IMR-90 (cell line): Measurements from ENCODE around the gene SLPI. TPM values are rescaled to one million over a fixed set of nuclear protein-coding genes. Genes with fewer than 3 reads are reported as not detected.

ENCODE experiments used
- ATAC-seq: fragments of 200-7000 bp; cut with Tn5 transposase; 2 replicates; pipeline ENCODE4 v1.9.1; 2020; ENCODE audit warnings: low read depth, mild to moderate bottlenecking, moderate library complexity
- BruUV-seq: library from RNA; stranded (reverse); fragments of 400-500 nt; replicated peaks from 2 replicates; lab custom pipeline; 2021; lab: Mats Ljungman, UMichigan
- CTCF ChIA-PET: fragments of 300-600 bp; formaldehyde crosslinking; extraction: SDS; loops from one replicate; lab custom pipeline; 2021; ENCODE audit warnings: antibody characterized with exemption; lab: Yijun Ruan, JAX
- POLR2A ChIA-PET: fragments of 300-600 bp; sonication (Branson Sonifier 250); formaldehyde crosslinking; loops from one replicate; lab custom pipeline; 2022; ENCODE audit warnings: antibody characterized with exemption; ENCODE audit not compliant: unreplicated experiment; lab: Charles Lee
- DNase-seq: peaks from one replicate; pipeline ENCODE4 v3.0.0; 2013
- H2AFZ ChIP-seq: replicated peaks from 2 replicates; pipeline ENCODE3; 2013; ENCODE audit warnings: low read length, mild to moderate bottlenecking; ENCODE audit not compliant: poor library complexity
- H2AK5ac ChIP-seq: 2 replicates; pipeline ENCODE4 v1.6.1; 2013; ENCODE audit warnings: low read depth, low read length, inconsistent platforms
- H2AK9ac ChIP-seq: replicated peaks from 2 replicates; pipeline ENCODE3; 2013; ENCODE audit warnings: mild to moderate bottlenecking, low read depth, low read length, moderate library complexity; ENCODE audit not compliant: poor library complexity
- H2BK120ac ChIP-seq: 2 replicates; pipeline ENCODE4 v1.6.1; 2013; ENCODE audit warnings: low read depth, low read length, inconsistent platforms
- H2BK15ac ChIP-seq: 3 replicates; pipeline ENCODE4 v1.6.1; 2013; ENCODE audit warnings: low read depth, low read length, inconsistent platforms
- H2BK20ac ChIP-seq: 2 replicates; pipeline ENCODE4 v1.6.1; 2013; ENCODE audit warnings: low read depth, mild to moderate bottlenecking, inconsistent platforms, low read length, moderate library complexity
- H2BK5ac ChIP-seq: 2 replicates; pipeline ENCODE4 v1.6.1; 2013; ENCODE audit warnings: mild to moderate bottlenecking, low read depth, low read length, inconsistent platforms; ENCODE audit not compliant: poor library complexity, severe bottlenecking
- H3K14ac ChIP-seq: replicated peaks from 2 replicates; pipeline ENCODE4 v1.6.1; 2013; ENCODE audit warnings: low read depth, low read length, inconsistent platforms
- H3K18ac ChIP-seq: 2 replicates; pipeline ENCODE4 v1.6.1; 2013; ENCODE audit warnings: low read depth, low read length, control low read depth
- H3K23ac ChIP-seq: 2 replicates; pipeline ENCODE4 v1.6.1; 2013; ENCODE audit warnings: low read depth, low read length, inconsistent platforms
- H3K27ac ChIP-seq: 2 replicates; pipeline ENCODE4 v1.5.1; 2013; ENCODE audit warnings: mild to moderate bottlenecking, control low read depth, low read length; ENCODE audit not compliant: insufficient read depth
- H3K27me3 ChIP-seq: 2 replicates; pipeline ENCODE4 v1.6.1; 2013; ENCODE audit warnings: low read length; ENCODE audit not compliant: control insufficient read depth, insufficient read depth
- H3K36me3 ChIP-seq: 2 replicates; pipeline ENCODE4 v1.6.1; 2013; ENCODE audit warnings: low read length, mixed read lengths; ENCODE audit not compliant: control insufficient read depth, insufficient read depth
- H3K4ac ChIP-seq: 2 replicates; pipeline ENCODE4 v1.6.1; 2013; ENCODE audit warnings: low read depth, low read length, inconsistent platforms
- H3K4me1 ChIP-seq: 2 replicates; pipeline ENCODE4 v1.6.1; 2013; ENCODE audit warnings: low read length, mixed read lengths; ENCODE audit not compliant: control insufficient read depth, insufficient read depth
- H3K4me2 ChIP-seq: 2 replicates; pipeline ENCODE4 v1.6.1; 2013; ENCODE audit warnings: low read depth, mild to moderate bottlenecking, control low read depth, low read length, moderate library complexity
- H3K4me3 ChIP-seq: 2 replicates; pipeline ENCODE4 v1.5.1; 2013; ENCODE audit warnings: low read depth, mild to moderate bottlenecking, control low read depth, low read length, moderate library complexity; ENCODE audit not compliant: insufficient read depth
- H3K56ac ChIP-seq: 2 replicates; pipeline ENCODE4 v1.6.1; 2013; ENCODE audit warnings: low read length, inconsistent platforms; ENCODE audit not compliant: insufficient read depth; ENCODE audit errors: extremely low read depth
- H3K79me1 ChIP-seq, 2 experiments: 2 replicates each; pipeline ENCODE4 v1.6.1; 2013; ENCODE audit warnings: low read length in 2 of 2, inconsistent platforms in 1 of 2, low read depth in 1 of 2
- H3K9ac ChIP-seq: 2 replicates; pipeline ENCODE4 v1.6.1; 2013; ENCODE audit warnings: low read depth, low read length, control low read depth
- H3K9me1 ChIP-seq: 2 replicates; pipeline ENCODE4 v1.6.1; 2013; ENCODE audit warnings: low read length, inconsistent platforms; ENCODE audit not compliant: insufficient read depth
- H3K9me3 ChIP-seq: 2 replicates; pipeline ENCODE4 v1.6.1; 2013; ENCODE audit warnings: low read length; ENCODE audit not compliant: control insufficient read depth, insufficient read depth
- H4K20me1 ChIP-seq: 2 replicates; pipeline ENCODE4 v1.6.1; 2013; ENCODE audit warnings: low read length, inconsistent platforms; ENCODE audit not compliant: insufficient read depth
- H4K5ac ChIP-seq: 2 replicates; pipeline ENCODE4 v1.6.1; 2013; ENCODE audit warnings: mild to moderate bottlenecking, low read depth, low read length, control low read depth
- H4K8ac ChIP-seq, 2 experiments: 2 replicates each; pipeline ENCODE4 v1.6.1; 2013; ENCODE audit warnings: low read depth in 2 of 2, low read length in 2 of 2, control low read depth in 1 of 2, inconsistent platforms in 1 of 2
- H4K91ac ChIP-seq: 2 replicates; pipeline ENCODE4 v1.6.1; 2013; ENCODE audit warnings: low read depth, low read length, inconsistent platforms; ENCODE audit not compliant: insufficient read depth
- CEBPB ChIP-seq: IDR thresholded peaks from 2 replicates; pipeline ENCODE4 v1.6.1; 2012; ENCODE audit warnings: low read depth, low read length, improper control_type of control experiment
- MAFK ChIP-seq: IDR thresholded peaks from 2 replicates; pipeline ENCODE4 v1.6.1; 2012; ENCODE audit warnings: low read depth, low read length, improper control_type of control experiment
- MXI1 ChIP-seq: IDR thresholded peaks from 2 replicates; pipeline ENCODE4 v1.6.1; 2012; ENCODE audit warnings: low read depth, mild to moderate bottlenecking, low read length, moderate library complexity, borderline replicate concordance
- POLR2A ChIP-seq: IDR thresholded peaks from 2 replicates; pipeline ENCODE4 v1.6.1; 2012; ENCODE audit warnings: mild to moderate bottlenecking, low read depth, low read length
- RCOR1 ChIP-seq: IDR thresholded peaks from 2 replicates; pipeline ENCODE4 v1.6.1; 2012; ENCODE audit warnings: mild to moderate bottlenecking, low read length, improper control_type of control experiment; ENCODE audit not compliant: insufficient replicate concordance
- WGBS, 2 experiments: methylation state at CpG; one replicate each; pipeline versions ENCODE4 v1.1.5 to v1.1.7; 2013; ENCODE audit warnings: missing lambda C conversion rate in 2 of 2; ENCODE audit not compliant: insufficient read length in 1 of 2; ENCODE audit errors: extremely low coverage in 2 of 2; 5-methylcytosine and 5-hydroxymethylcytosine counted together
- dilution Hi-C: fragments of 300-500 bp; cut with HindIII; formaldehyde crosslinking; loops from one replicate; pipeline ENCODE4 v1.14.3; 2018; ENCODE audit warnings: low sequenced_read_pairs; ENCODE audit not compliant: unreplicated experiment
- in situ Hi-C: fragments of 300-500 bp; cut with MboI; formaldehyde crosslinking; loops from 3 replicates; pipeline ENCODE4 v1.14.3; 2019; ENCODE audit warnings: low sequenced_read_pairs, inconsistent platforms, mixed read lengths
- intact Hi-C: fragments of 100-400 bp; cut with micrococcal nuclease; formaldehyde crosslinking; loops from 2 replicates; pipeline ENCODE4 v1.10.0; 2022
- polyA plus RNA-seq, 3 experiments: library from polyadenylated mRNA; depleted of rRNA; stranded (reverse); fragments of >200 nt; gene quantifications; 2 replicates each; pipeline ENCODE4 v1.2.3, GENCODE V29; 2012; ENCODE audit warnings: low replicate concordance in 1 of 3
- total RNA-seq: library from RNA; depleted of rRNA; stranded (reverse); fragments of >200 nt; gene quantifications from 2 replicates; pipeline ENCODE4 v1.2.3, GENCODE V29; 2012

SLPI gene
- total and polyA plus RNA-seq, 2 of the 4 experiments (the other 2 are of a cell fraction), result not detected

- Histone ChIP-seq H3K27ac (no peak overlapping the region), H2BK20ac (no peak overlapping the region), H3K14ac (no peak overlapping the region), H2AFZ (no peak overlapping the region), H2AK5ac (no peak overlapping the region), H4K91ac (no peak overlapping the region), H3K9me3 (no peaks in the 10 kb centered on the region; the same call in 1 of the 2 replicates), H2BK5ac (no peak overlapping the region), H3K4ac (no peak overlapping the region), H3K18ac (no peak overlapping the region), H2BK120ac (no peak overlapping the region), H3K79me1 (no peaks in the 10 kb centered on the region), H3K9me1 (no peaks in the 10 kb centered on the region), H3K4me3 (no peak overlapping the region), H3K27me3 (peaks cover 28% of the 10 kb centered on the region), H4K8ac (no peak overlapping the region), H3K23ac (no peak overlapping the region), H2AK9ac (no peak overlapping the region), H3K4me2 (no peak overlapping the region), H2BK15ac (no peak overlapping the region), H3K56ac (no peak overlapping the region), H4K5ac (no peak overlapping the region), H4K20me1 (no peaks in the 10 kb centered on the region), H3K36me3 (no peaks in the 10 kb centered on the region), H3K4me1 (no peaks in the 10 kb centered on the region), H3K9ac (no peak overlapping the region)
- in situ Hi-C loops (loop anchor here (10.0 to 25.0 kb wide), 2 partner anchors 178 to 275 kb away; partner anchors contain the start of genes KCNS1, WFDC12 and WFDC5), intact Hi-C loops (loop anchor here (1.0 to 5.0 kb wide), 3 partner anchors 193 to 543 kb away; partner anchors contain the start of gene KCNK15), dilution Hi-C loops (no loop called here)
- ChIA-PET CTCF (interaction anchor here (0.5 to 3.1 kb wide), 8 partner anchors 9 to 604 kb away, joined by 3 to 19 read pairs (median 3); no protein-coding TSS in a partner anchor), POLR2A (no interaction called here)
- no TSS peak for BruUV-seq
- whole genome bisulfite sequencing, 2 experiments, result 72% methylated on average over 3 of the region's 13 CpGs; no CpG with 5 or more reads in 1 of the 2 experiments
- DNase-seq, result no peak
- TF ChIP-seq MAFK (no peak), RCOR1 (no peak), MXI1 (no peak), POLR2A (no peak), CEBPB (no peak)
- ATAC-seq, result no peak
Observed at GRCh38 chr20:45289942-45290676, 35.7 kb upstream of the SLPI start.
